Measurements from ENCODE around the gene GPRC5A.

- no peak for TF ChIP-seq CTCF (IDR thresholded peaks at IDR 0.05; ENCODE audit: low read length)
- no peak for TF ChIP-seq EZH2phosphoT487 (IDR thresholded peaks at IDR 0.05; ENCODE audit: low read length)
Measured at GRCh38 chr12:12889701-12890100, 1.7 kb upstream of the GPRC5A start.

Measured in MM.1S (cell line).